DMS79 (cell line): ENCODE results near the gene WIZ.
"Not testable (repeated sequence)": the region's sequence is repeated elsewhere in the genome, so short reads cannot be mapped to it uniquely, and the experiment has no call there.

Source experiments
- DNase-seq: peaks from one replicate; lab custom pipeline; 2025; lab: John Stamatoyannopoulos, UW

WIZ gene

DNA sequence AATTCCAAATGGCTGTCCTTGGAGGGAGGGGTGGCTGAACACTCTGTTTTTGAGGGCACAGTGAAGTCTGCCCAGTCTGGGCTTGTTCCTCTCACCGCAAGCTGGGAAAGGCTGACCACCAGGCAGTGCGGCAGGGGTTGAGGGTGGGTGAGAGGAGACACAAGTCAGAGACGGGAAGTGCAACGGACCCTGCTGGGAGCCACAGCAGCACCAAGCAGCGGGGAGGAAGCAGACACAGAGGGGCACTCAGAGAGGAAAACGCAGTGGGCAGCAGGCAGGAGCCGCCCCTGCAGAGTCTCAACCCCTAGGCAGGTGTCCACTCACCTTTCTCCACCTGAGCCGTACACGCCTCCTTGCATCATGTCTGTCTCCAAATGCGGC lies 46.6 kb downstream of the WIZ start:
- DNase-seq: no peak

DNA sequence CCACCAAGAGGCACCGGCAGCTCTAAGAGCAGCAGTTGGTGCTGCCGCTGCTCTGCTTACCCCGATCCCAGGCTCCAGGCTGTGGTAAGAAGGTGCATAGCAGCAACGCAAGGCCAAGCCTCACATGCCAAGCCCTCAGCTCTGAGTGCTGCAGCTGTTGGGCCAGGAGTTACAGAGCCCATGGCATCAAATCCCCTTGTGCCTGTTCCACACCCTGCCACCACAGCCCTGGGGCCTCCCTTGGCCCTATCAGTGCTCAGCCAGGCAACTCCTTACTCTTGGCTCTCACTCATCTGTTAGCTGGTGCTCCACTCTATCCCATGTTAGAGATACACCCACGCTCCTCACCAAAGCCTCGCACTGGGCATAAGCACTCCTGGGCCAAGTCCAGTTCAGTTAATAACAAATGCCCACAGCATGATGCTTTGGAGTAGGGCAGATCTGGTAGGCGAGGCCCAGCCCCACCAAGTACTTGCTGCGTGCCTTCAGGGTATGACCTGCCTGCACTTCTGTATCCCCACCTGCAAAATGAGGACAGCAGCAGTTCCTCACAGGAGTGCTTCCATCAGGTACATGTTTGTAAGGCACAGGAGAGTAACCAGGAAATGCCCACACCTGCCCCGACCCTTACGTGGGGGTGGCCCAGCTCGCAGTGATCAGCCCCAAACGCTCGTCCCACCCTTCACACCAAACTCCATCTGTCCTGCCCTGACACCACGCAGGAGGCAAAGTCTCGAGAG lies 47.2 kb downstream of the WIZ start:
- DNase-seq: no peak

DNA sequence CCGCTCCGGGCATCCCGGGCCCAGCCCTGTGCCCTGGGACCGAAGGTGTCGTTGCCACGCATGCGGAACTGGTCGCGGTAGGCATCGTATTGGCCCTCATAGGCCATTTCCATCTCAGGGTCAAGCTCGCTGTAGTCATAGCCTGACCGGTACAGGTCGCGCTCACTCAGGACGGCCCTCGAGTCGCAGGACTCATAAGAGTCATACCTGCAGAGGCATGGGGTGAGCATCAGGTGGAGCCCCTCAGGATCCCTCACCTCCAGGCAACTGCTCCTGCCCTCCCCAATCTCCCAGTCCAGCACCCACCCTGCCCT lies 48.4 kb downstream of the WIZ start:
- DNase-seq: no peak

DNA sequence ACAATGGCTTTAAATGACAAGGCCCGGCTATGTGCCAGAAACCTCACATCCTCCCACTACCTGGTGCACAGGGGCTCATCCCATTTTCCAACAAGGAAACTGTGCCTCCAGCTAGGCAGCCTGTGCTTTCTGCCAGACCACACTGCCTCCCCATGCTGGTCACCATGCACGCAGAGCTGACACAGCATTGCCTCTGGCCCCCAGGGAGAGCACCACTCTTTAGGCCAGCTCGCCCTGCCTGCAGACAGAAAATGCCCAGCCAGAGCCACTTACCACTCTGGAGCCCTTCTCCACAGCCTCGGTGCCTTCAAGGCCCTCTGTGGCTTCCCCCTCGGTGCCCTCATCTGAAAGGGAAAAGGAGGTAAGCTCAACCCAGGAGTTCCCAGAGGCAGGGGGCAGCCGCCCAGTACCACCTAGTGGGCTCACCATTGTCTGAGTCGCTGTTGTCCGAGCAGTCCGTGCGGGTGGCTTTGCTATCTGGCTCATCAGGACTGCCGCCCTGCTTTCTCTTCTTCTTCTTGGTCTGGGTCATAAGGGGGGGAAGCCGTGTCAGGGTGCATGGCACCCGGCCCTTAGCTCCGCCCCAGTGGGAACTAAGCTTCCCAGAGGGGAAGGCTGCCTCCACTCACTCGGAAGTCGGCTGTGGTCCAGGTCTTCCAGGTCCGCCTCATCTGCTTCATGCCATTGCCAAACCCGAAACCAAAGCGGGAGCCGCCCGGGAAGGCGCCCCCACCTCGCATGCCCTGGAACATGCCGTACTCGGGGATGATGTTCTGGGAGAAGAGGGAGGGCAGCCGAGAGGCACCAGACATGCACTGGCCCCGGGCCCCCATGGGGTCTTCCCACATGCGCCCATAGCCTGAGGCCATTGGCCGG lies 49.0 kb downstream of the WIZ start:
- no peak for DNase-seq

DNA sequence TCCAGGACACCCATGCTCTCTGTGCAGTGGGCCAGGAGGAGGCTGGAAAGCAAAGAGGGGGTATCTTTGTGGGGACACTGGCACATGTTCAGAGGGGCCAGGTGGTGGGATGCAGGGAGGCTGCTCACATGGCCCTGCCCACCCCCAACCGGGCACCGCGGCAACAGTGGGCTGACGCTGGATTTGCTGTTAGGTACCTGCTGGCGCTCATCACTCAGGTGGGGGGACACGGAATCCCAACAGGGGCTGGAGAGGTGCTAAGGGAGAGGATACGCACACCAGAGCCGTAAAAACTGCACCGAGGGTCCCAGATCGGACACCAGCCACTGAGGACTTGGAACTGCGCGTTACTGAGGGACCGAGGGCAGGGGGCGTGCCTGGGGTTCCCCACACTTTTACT lies 50.1 kb downstream of the WIZ start:
- DNase-seq: no peak

DNA sequence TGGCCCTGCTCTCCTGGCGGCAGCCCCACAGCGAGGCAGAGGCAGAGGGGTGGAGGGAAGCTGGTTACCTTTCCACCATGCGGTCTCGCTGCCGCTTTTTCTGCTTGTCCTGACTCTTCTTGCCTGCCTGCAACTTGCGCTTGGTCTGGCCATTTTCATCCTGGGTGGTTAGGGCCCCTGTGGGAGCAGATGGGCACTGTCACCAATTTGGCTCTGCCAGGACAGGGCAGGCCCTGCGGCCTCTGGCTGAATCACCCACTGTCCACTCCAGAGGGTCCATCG lies 50.6 kb downstream of the WIZ start:
- DNase-seq: no peak

DNA sequence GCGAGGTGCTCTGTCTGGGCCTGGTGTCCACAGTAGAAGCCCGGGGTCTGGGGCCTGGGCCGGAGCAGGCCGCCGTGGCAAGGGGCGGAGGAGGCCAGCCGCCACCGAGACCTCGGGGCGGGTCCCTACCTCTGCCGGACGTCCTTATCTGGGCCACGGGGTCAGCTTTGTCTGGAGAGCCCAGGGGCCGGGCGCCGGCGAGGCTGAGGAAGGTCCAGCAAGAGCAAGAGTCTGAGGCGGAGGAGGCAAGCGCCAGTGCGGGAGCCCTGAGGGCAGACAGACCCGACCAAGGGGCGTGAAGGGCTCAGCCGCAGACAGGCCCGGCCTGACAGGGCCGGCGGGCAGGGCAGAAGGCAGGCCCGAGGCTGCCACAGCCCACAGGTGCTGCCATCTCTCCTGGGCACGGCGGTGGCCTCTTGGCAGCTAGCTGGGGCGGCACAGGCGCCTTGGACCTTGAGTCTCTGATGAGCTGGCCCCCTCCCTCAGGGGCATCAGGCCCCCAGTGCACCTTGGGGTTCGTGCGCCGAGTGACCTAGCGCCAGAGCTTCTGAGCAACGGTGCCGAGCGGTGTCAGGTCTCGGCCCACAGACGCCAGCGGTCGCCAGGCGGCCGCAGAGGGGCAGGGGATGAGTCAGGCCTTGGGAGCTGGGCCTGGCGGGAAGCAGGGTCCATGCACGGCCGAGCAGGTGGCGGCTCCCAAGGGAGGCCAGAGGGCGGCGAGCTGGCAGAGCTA lies 51.1 kb downstream of the WIZ start:
- DNase-seq: no peak

DNA sequence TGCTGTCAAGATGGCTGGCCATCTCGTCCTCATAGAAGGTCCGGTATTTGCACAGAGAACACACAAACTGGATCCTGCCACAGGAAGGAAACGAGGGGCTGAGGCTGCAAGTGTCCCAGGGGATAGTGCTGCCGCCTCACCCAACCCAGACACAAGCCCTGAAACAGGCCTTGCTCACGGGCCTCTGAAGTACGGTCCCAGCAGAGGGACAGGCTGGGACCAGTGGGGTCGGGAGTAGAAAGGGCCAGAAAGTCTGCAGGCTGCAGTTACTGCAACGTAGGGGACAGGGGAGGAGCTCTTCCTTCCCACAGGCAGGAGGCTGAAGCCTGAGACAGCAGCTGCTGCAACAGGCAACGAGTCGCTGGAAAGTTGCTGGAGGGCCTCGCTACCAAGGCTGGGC lies 52.0 kb downstream of the WIZ start:
- DNase-seq: no peak

DNA sequence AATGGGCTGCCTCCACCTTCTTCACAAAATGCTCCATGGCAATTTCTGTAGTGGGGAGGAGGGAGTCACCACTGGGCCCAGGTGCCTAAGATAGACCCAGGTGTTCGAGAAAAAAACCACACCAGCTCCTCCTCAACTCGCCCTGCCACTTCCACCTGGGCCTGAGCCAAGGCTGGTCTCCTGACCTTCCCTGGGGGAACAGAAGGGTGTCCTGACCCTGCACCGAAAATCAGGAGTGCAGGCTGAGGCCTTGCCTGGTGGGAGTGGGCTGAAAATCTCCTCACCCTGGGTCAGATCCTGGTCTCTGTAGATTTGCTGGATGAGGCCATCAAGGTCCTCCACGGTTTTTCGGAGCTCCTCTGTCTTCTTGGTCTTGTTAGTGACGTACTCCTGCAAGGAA lies 52.5 kb downstream of the WIZ start:
- DNase-seq: no peak

DNA sequence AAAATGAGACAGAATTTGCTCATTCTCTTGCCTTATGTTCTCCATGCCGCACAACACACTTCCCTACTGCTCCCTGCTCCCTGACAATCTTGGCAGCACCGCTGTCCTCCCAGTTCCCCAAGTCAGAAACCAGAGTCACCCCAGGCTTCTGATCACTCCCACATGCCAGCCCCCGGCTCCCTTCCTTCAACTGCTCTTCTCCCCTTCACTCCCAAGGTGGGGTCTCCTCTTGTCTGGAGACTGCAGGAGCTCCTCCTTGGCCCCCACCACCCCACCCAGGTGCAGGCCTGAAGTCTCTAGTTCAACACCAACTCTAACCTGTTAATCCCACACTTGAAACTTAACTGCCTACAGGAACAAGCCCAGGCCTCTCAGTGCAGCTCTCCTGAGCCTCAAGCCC lies 53.3 kb downstream of the WIZ start:
- no peak for DNase-seq

DNA sequence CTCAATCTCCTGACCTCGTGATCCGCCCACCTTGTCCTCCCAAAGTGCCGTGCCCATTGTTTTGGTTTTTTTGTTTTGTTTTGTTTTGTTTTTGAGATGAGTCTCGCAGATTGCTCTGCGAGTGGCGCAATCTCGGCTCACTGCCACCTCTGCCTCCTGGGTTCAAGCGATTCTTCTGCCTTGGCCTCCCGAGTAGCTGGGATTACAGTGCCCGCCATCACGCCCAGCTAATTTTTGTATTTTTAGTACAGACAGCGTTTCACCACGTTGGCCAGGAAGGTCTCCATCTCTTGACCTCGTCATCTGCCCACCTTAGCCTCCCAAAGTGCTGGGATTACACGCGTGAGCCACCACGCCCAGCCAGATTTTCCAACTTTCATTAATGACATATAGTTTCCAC lies 54.5 kb downstream of the WIZ start:
- DNase-seq: not testable (repeated sequence)

DNA sequence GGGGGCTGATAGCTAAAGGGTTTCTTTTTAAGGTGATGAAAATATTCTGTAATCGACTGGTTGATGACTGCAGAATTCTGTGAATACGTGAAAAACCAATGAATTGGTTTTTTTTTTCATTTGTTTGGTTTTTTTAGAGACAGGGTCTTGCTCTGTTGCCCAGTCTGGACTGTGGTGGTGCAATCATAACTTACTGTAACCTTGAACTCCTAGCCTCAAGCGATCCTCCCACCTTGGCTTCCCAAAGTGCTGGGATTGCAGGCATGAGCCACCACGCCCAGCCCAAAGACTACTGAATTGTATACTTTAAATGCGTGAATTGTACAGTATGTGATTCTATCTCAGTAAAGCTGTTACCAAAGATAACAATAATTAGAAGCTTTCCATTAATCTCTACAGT lies 55.3 kb downstream of the WIZ start:
- no peak for DNase-seq

DNA sequence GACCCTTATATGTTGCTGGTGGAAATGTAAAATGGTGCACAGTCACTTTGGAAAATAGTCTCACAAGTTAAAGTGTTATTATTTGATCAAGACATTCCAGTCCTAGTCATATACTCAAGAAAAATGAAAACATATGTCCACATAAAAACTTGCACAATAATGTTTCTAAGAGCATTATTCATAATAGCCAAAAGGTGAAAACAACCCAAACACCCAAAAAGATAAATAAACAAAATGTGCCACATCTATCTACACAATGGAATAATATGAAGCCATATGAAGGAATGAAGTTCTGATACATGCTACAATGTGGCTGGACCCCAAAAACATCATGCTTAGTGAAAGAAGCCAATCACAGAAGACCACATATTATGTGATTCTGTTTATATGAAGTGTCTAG lies 55.8 kb downstream of the WIZ start:
- no peak for DNase-seq

DNA sequence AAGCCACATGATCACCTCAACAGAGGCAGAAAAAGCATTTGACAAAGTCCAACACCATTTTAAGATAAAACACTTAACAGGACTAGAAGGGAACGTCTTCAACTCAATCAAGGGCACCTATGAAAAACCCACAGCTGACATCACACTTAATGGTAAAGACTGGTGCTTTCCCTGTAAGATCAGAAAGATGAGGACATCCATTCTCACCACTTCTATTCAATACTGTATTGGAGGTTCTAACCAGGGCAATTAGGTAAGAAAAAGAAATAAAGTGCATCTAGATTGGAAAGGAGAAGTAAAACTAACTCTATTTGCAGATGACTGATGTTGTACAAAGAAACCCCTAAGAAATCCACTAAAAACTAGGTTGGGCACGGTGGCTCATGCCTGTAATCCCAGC lies 58.9 kb downstream of the WIZ start:
- no peak for DNase-seq

DNA sequence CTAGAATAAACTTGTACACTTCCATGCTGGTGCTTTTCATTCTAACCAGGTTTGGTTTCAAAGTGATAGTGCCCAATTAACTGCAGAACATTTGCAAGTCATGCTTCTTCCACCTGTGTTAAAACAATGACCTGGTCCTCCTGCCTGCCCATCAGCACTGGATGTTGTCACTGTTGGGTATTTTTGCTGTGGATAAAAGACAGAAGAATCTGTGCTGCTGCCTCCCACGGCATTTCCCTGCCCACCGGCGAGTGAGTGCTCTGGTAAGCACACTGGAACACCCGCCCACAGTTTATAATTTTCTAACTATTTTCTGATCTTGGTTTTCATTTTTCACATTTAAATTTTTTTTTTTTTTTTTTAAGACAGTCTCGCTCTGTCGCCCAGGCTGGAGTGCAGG lies 67.9 kb downstream of the WIZ start:
- DNase-seq: no peak

DNA sequence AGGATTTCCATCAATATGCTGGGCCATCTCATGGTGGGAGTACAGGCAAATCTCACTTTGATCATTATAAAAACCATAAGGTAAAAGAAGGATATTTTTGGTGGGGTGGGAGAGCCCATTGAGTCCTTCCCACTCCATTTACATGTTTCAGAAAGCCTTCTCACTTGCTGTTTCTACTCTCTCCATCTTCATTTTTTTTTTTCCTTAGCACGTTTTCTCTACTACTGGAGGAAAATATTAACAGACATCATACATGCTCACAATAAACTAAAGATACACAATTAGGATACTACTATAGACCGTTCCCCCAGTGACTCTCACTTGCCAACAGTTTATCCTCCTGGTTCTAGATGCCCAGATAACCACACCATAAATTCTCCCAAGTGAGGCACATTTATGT lies 68.3 kb downstream of the WIZ start:
- no peak for DNase-seq

DNA sequence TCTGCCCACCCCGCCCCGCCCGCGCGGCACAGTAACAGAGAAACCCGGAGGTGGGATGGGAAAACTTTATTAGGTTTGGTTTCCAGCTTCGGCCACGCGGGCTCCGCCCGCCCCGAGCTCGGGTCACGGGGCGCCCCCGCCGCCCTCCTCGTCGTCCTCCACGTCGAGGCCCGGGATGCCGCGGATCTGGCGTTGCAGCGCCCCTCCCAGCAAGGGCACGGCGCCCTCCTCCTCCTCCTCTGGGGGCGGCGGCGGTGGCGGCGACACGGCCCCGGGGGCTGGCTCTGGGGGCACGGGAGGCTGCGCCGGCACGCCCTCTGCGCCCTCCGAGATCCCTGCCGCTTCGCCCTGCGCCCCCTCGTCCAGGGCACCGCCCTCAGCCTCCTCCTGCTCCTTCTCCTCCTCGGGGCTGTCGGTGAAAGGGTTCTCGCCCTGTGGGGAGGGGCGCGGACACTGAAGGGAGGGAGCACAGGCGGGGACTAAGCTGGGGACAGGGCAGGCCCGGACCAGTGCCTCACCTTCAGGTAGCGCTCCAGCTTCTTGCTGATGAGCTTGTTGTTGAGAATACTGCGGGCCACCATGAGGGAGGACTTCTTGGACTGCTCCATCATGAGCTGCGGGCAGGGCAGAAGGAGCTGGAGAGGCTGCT lies 69.6 kb downstream of the WIZ start:
- peak; percentile 35 for DNase-seq

DNA sequence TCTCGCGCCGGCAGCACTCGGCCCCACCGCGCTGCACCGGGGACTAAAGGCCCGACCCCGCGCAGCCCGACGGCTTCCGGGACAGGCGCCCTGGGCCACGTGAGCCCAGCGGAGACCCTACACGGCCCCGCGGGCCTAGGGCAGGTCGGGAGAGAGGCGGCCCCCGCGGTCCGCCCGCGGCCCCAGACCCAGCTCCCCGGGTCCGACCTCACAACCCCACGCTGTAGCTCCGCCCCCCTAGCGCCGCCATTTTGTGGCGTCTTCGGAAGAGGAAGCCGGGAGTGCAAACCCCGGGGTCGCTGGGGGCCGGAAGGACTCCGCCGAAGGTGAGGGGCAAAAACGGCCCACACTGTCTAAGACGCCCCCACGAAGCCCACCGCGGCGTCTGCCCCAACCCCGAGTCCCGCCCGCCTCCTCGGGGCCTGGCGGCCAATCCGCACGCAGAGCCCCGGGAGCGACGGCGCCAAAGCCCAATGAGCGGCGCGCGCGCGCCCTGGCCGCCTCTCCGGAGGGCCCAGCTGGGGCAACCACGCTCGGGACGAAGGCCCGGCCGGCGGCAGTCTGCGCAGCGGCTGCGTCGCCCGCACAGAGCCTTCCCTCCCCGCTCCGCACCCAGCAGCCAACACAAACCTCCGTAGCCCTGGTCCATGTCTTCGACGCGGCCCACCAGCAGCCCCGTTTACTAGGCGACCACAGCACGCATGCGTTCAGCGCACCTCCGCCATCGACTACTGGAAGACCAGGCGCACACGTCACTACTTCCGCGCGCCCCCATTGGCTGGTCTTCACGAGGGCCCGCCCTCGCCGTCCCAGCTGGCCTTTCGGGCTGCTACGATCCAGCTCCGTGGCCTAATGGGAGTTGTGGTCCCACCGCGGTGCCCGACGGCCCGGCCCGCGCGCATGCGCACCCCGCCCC lies 70.4 kb downstream of the WIZ start, which contains the start of gene AKAP8:
TSS of gene AKAP8 (minus strand) at position 705 of the 916 bp plus-strand sequence. CDS start at position 649, 56 bp downstream.
- peak; percentile 92 for DNase-seq

DNA sequence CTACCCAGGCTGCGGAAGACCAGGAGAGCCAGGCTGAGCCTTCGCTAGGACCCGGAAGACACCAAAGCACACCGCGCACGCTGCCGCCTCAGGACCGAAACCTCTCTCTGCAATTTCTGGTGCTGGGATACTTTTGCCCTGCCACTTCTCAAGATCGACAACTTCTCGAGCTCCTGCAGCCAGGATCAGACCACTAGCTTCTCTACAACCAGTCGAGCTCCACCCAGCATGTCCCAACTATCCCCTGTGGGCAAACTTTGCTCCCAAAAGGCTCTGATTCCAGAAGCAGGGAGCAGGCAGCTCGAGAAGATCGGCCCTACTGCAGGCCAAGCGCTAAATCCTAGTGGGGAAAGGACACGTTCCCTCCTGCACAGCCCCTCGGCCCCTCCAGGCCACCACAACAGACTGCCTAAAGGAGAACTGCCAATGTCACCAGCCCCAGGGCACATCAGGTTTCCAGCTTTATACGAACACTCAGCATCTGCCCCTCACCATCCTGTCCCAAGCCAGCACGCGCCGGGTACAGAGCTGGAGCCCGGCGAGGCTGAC lies 71.1 kb downstream of the WIZ start:
- DNase-seq: peak; percentile 22

DNA sequence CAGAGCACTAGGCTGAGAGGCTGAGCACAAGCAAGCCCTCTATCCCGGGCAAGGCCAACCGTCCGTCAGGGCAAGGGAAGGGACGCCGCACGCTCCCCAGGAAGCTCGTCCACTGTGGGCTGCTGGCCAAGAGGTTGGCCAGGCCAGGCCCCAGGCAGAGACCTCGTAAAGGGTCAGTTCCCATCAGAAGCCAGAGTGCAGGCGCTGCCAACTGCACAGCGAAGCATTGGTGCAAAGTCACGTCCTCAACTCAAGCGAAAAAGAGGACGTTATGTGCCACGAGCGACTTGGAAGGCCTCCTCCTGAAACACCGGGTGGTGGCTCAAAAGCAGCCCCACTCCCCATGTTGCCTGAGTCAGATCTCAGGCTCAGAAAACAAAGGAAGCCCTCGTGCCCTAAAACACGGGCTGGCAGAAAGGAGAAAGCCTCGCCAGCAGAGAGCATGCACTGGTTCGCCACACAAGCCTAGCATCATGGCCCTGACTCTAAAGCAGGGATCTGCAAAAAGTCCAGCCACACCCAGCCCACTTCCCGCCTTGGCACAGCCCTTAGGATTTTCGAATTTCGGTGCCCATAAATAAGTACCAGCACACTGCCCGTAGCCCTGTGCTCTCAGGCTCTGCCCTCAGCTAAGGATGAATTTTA lies 74.8 kb downstream of the WIZ start:
- DNase-seq: no peak
